Smooth muscle cell of the brain vasculature (primary cell): ENCODE results near the gene SGK1.
"Not testable (repeated sequence)": the region's sequence is repeated elsewhere in the genome, so short reads cannot be mapped to it uniquely, and the experiment has no call there.

ENCODE experiments used
- DNase-seq: peaks from one replicate; pipeline ENCODE4 v3.0.0-alpha.2; 2012; ENCODE audit warnings: low read depth, low spot score

The SGK1 gene

DNA sequence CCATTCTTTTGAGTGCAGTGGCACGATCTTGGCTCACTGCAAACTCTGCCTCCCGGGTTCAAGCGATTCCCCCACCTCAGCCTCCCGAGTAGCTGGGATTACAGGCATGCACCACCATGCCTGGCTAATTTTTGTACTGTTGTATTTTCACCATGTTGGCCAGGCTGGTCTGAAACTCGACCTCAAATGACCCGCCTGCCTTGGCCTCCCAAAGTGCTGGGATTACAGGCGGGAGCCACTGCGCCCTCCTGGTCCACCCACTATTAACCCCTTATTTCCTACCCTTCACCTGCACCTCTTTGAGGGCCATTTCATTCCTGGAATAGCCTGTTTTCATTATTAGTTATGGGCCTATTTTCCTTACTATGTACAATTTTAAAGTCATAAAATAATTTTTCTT lies 125.3 kb downstream of the SGK1 start:
- DNase-seq, result not testable (repeated sequence)

DNA sequence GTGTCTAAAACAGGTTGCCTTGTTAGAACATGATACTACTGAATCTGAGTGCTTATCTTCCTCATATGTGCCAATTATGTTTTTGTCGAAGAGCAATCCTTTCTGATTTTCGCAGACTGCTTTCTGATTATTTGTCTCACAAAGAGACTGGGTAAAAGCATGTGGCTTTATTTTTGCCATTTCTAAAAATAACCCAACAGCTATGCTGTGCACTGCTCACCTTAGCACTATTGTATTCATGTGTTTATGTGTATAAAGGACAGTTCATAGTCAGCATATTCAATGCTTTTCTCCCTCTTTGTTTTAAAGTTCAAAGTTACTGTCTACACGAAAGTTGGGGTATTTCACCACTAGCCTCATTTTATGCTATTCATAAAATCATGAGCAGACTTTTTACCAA lies 127.0 kb downstream of the SGK1 start:
- no peak for DNase-seq

DNA sequence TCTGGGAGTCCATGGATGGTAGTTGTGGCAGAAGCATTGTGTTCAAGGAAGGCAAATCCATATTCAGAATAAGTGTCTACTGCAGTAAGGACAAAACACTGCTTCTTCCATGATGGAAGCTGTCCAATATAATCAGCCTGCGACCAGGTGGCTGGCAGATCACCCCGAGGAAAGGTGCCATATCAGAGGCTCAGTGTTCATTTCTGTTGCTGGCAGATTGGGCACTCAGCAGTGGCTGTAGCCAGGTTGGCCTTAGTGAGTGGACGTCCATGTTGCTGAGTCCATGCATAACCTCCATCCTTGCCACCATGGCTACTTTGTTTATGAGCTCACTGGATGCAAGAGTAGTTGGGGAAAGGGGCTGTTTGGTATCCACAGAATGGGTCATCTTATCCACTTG lies 130.2 kb downstream of the SGK1 start:
- DNase-seq, result no peak

DNA sequence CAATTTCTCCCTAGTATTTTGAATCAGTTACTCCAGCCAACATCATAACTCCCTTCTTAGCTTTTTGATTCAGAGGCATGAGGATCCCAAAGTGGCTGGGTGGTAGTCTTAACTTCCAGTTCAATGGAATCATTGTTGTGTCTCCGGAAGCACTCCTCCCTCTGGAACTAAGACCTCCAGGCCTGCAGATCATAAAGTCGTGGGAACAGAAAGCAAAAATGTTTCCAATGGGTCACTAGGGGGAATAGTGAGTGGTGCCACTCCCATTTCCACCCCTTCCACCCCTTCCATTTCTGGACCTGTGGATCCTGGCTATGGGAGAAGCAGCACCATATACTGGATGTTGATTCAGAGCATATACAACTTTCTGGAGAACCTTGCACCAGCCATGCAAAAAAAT lies 130.8 kb downstream of the SGK1 start:
- DNase-seq, result no peak

- no peak for DNase-seq
Observed at GRCh38 chr6:134186355-134186754, 131.6 kb downstream of the SGK1 start.

- no peak for DNase-seq
Observed at GRCh38 chr6:134185277-134185676, 132.6 kb downstream of the SGK1 start.

DNA sequence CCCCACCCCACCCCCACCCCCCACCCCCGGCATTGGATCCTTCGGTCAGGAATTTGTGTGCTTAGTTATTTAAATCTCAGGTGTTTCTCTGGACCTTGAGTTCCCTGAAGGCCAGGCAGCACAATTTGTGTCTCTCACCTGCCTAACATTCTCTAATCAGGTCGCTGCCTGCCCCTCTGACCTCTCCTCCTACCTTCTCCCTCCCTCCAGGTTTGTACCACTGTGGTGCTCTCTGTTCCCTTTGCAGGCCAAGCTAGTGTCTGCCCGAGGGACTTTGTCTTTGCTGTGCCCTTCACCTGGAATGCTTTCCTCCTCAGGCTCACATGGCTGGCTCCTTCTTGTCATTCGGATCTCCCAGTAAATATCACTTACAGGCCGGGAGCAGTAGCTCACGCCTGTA lies 134.1 kb downstream of the SGK1 start:
- DNase-seq, result no peak

- DNase-seq, result no peak
Observed at GRCh38 chr6:134182528-134182927, 135.4 kb downstream of the SGK1 start.

DNA sequence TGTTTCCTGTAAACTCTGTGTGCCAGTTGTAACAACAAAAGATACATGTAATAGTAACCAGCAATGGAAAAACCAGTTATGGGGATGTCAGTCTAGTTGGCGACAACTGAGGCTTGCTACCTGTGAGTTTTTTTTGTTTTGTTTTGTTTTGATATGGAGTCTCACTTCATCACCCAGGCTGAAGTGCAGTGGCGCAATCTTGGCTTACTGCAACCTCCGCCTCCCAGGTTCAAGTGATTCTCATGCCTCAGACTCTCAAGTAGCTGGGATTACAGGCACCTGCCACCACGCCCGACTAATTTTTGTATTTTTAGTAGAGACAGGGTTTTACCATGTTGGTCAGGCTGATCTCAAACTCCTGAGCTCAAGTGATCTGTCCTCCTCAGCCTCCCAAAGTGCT lies 136.2 kb downstream of the SGK1 start:
- DNase-seq, result not testable (repeated sequence)

DNA sequence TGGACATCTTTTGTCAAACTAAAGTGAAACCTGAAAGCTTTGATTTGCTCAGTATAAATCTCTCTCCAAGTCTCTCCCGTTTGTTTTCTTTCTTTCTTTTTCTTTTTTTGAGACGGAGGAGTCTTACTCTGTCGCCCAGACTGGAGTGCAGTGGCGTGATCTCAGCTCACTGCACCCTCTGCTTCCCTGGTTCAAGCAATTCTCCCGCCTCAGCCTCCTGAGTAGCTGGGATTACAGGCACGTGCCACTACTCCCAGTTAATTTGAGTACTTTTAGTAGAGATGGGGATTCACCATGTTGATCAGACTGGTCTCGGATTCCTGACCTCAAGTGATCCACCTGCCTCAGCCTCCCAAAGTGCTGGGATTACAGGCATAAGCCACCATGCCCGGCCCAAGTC lies 136.7 kb downstream of the SGK1 start:
- DNase-seq, result not testable (repeated sequence)

DNA sequence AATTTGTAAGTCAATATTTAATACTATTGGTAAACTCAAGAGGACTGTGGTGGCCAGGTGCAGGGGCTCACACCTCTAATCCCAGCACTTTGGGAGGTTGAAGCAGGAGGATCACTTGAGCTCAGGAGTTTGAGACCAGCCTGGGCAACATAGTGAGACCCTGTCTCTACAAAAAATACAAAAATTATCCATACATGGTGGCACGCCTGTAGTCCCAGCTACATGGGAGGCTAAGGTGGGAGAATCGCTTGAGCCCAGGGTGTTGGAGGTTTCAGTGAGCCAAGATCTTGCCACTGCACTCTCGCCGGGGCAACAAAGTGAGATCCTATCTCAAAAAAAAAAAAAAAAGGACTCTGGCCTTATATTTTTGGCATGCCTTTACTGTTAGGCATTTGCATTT lies 137.4 kb downstream of the SGK1 start:
- DNase-seq, result not testable (repeated sequence)

DNA sequence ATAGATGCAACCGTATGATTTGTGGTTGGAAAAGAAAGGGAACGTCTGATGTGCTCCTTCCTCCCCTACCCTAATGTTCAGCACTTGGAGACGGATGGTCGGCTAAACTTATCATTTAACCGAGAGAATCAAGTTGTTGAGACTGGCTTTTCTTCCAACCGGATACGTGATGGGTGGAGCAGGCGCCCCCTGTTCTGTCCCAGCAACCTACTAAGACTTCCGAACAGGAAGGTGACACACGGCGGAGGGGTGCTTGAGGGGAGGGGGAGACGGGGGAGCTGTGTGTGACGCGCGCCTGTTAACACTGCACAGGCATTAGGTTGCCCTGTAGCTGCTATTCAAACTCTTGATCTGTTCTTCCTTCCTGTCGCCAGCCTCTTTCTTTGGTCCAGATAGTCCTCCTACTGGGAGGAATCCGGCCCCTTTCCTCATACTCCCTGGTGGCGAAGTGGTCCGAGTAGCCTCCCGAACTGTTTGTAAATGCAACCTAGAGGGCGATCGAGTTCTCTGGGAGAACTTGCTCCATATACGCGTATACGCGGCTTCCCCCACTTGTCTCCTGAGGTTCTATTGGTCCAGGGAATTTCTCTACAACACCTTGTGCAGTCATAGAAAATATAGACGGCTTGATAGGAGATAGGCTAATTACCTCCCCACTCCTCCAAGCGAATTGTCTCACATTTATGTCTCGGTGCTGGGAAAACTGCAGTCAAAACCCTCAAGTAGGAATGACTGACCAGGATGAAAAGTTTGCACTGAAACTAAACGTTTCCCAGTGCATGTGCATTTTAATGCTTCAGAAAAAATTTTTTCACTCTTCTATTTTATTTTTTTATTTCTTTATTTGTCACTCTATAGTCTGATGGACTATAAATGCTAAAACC lies 139.5 kb downstream of the SGK1 start:
- peak; percentile 83 for DNase-seq

GRCh38 chr6:134177753-134178160 lies 140.2 kb downstream of the SGK1 start:
- no peak for DNase-seq

- no peak for DNase-seq
Observed at GRCh38 chr6:134177236-134177635, 140.7 kb downstream of the SGK1 start.

GRCh38 chr6:134176264-134176975 lies 141.5 kb downstream of the SGK1 start:
- DNase-seq, result no peak

DNA sequence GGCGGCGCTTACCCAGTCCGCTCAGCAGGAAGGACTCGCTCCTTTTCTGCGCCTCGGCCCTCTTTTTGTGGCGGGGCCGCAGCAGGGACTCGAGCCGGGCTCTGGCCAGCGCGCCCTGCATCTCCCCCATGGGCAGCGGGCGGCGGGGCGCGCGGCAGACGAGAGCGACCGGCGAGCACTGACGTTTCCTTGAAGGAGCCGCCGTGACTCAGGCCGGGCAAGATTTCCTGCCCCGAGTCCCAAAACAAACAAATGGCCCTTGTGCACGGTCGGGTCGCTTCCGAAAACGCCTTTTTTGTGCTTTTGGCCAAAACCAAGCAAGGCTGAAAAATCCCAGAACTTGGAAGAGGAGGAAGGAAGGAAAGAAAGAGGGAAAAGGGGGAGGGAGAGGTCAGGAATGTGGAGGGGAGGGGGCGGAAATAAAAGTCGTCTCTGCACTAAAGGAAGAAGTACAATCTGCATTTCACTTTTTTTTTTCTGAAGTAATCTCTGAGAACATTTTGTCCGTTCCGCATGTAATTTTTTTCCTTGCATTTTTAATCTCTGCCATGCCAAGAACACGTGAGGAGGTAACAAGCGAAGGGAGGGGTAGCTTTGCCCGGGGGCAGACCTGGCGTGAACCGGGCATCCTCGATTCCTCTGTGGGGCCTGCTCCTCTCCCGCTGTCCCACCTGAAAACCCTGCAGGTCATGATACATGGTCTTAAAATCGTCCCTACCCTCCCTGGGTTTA lies 142.2 kb downstream of the SGK1 start:
- no peak for DNase-seq

GRCh38 chr6:134174672-134175531 lies 143.0 kb downstream of the SGK1 start:
- peak; percentile 82 for DNase-seq

DNA sequence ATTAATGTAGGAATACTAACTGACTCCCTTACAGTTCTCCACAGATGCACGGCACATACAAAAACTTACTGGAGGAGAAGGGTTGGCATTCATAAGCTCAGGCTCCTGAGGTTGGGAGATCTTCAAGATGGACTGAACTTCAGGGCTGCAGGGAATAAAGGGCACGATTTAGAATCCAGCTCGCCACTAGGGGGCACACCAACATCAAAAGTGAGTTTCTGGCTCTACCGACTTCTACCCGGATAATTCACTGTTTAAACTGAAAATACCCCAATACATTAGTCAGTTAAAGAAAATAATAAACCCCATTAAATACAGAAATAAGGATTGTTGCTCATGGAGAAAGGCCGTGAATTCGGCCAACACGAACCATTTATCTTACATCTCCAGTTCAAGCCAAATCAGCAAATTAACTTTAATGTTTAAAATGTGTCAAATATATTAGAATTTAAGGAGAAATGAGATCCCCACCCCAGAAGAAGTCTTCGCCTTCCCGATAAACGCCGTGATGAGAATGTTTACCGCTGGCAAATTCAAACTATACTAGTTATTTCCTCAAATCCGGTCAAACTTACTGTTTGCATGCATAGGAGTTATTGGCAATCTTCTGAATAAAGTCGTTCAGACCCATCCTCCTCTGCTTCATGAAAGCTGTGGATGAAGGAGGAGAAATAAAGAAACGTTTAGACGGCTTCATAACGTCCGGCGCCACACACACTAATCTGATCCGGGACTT lies 143.8 kb downstream of the SGK1 start:
- DNase-seq, result peak; percentile 78

- no peak for DNase-seq
Observed at GRCh38 chr6:134173366-134173725, 144.6 kb downstream of the SGK1 start.

- no peak for DNase-seq
Observed at GRCh38 chr6:134172706-134173365, 145.1 kb downstream of the SGK1 start.
